Neuron (in vitro differentiated cells): Measurements from ENCODE around the gene ZNF263.

Experiments used
- H2AFZ ChIP-seq: one replicate; pipeline ENCODE4 v1.6.1; 2013; ENCODE audit warnings: low read depth, mild to moderate bottlenecking, inconsistent platforms, low read length, moderate library complexity
- H3K27me3 ChIP-seq: one replicate; pipeline ENCODE4 v1.6.1; 2013; ENCODE audit warnings: low read length; ENCODE audit not compliant: insufficient read depth
- H3K36me3 ChIP-seq: one replicate; pipeline ENCODE4 v1.6.1; 2013; ENCODE audit warnings: low read length; ENCODE audit not compliant: insufficient read depth
- H3K4me1 ChIP-seq: one replicate; pipeline ENCODE4 v1.6.1; 2013; ENCODE audit warnings: low read length; ENCODE audit not compliant: insufficient read depth
- H3K4me3 ChIP-seq: 2 replicates; pipeline ENCODE4 v1.5.1; 2013; ENCODE audit warnings: mild to moderate bottlenecking, low read length, moderate library complexity
- H3K9me3 ChIP-seq: one replicate; pipeline ENCODE4 v1.6.1; 2013; ENCODE audit warnings: low read length

The ZNF263 gene

DNA sequence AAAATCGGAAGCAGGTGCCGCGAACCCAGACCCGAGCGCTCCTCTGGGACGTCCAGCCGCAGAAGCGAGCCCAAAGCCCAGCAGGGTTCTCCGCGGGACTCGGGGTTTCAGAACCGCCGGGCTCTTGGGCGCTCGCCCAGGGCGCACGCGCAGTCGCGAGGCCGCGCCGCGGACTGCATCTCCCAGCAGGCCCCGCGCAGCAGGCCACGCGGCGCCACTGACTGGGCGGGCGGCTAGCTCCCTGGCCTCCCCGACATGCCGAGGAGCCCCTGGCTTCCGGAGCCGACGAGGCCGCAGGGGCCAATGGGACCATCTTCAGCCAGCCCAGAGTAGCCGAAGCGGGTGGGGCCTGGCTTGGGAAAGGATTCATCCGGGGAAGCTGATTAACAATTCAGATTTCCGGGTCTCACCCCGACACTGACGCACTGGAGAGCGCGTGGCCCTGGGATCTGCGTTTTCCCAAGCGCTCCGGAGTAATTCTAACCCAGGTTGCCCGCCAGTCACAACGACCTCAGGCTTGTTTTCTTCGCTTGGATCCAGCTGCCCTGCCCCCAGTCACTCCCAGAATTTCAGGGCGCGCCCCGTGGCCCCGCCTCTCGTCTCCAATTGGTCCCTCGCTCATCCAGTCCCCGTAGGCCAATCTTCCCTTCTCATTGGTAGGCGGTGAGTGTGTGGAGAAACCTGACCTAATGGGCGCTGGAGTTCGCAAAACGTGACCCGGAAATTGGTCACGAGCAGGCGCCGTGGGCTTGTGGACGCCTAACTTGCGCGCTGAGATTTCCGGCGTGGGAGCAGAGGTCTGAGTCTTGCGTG is at the start of gene ZNF263:
Gene ZNF263 (plus strand): TSS at position 762 of the 813 bp plus-strand sequence. CDS start 328 bp downstream, outside the sequence.
- Histone ChIP-seq H2AFZ (peak within 1 kb of the TSS; percentile 82), H3K9me3 (peaks cover 6% of the 10 kb centered on the region), H3K36me3 (peaks cover 28% of the 10 kb centered on the region), H3K4me1 (peaks cover 25% of the 10 kb centered on the region), H3K4me3 (peak within 1 kb of the TSS; percentile 80), H3K27me3 (no peaks in the 10 kb centered on the region)

DNA sequence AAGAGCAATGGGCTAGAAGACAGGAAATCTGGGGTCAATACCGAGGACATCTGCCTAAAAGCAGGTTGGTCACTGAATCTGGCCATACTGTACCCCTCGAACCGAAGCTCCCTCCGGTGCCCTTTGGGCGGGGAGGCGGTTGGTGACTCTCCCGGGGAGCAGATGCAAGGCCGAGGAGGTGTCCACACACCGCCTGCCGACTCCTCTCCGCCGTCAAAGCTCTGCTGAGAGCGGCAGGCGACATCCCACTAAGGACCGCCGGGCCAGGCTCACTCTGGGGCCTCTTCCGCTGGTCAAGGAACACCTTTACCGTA is 48.8 kb upstream of the ZNF263 start:
- H3K36me3 ChIP-seq: peaks cover 39% of the 10 kb centered on the region
- H3K27me3 ChIP-seq: no peaks in the 10 kb centered on the region
- peaks cover 7% of the 10 kb centered on the region for H3K9me3 ChIP-seq
- peaks cover 6% of the 10 kb centered on the region for H3K4me1 ChIP-seq
- H2AFZ ChIP-seq: peak overlapping the region; percentile 42
- peak overlapping the region; percentile 74 for H3K4me3 ChIP-seq

DNA sequence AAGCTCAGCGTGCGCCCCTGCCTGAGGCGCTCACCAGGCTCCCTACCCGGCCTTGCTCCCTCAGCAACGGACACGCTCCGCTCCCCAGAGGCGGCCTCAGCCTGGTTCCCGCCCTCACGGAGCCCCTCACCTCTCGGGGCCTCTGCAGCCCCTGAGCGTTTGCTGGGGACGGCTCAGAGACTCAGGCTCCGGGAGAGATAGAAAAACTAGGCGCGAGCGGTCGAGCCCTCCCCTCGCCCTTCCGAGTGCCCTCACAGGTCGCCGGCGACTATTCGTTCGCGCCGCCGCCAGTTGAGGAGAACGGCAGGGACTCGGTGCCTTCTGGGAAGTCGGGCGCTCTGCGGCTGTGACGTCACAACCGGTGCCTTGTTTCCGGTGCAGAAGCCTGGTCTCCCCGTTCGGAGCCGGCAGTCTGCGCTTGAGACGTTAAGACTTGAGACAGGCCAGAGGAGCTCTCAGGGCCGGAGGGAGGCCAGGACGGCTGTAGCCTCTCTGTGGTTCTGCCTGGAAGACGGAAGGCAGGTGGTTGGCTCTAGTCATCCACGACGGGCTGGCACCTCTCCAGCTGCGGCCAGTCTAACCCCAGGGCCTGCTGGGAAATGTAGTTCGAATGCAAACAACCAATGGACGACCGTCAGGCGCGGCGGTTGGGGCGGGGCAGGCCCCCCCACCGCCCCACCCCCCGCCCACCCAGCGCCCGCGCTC is 48.3 kb upstream of the ZNF263 start, which contains the start of gene ZNF200:
Gene ZNF200 (minus strand): TSS at position 302 of the 705 bp plus-strand sequence. CDS start 1,403 bp downstream, outside the sequence.
- Histone ChIP-seq H2AFZ (peak within 1 kb of the TSS; percentile 42), H3K4me1 (peaks cover 6% of the 10 kb centered on the region), H3K9me3 (peaks cover 5% of the 10 kb centered on the region), H3K27me3 (no peaks in the 10 kb centered on the region), H3K4me3 (peak within 1 kb of the TSS; percentile 74), H3K36me3 (peaks cover 37% of the 10 kb centered on the region)

DNA sequence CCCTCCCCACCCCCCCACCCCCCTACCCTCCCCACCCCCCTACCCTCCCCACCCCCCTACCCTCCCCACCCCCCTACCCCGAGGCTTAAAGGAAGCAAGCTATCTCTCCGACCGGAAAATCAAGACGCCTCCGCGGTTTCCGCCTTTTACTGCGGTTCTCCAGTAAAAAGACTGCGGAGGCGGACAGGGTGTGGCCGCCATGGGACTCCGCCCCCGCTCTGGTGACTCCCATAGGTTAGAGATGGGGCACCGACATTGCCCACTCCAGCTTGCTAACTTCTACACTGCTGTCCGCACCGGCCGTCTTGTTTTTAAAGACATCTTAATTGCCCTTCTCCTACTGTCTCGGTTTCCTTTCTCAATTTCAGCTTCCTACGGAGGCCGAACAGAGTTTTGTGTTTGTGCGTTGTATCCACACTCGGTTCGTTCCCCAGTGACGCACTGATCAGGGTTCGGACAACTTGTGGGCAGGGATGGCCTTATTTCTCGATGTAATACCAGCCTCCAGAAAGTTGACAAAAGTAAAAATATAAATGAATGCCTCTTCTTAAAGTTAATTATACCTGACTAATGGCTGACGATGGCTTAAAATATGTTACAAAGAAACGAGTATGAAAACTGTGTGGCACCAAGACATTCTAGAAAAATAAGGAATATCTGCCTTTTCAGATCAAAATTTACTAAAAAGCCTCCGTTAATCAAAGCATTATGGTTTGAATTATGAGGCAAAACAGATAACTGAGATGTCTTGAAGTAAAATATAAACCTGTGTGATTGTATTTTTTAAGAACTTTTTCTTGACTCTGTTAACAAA is 47.2 kb upstream of the ZNF263 start:
- peaks cover 2% of the 10 kb centered on the region for H3K9me3 ChIP-seq
- H3K36me3 ChIP-seq: peaks cover 26% of the 10 kb centered on the region
- H2AFZ ChIP-seq: no peak overlapping the region
- peaks cover 6% of the 10 kb centered on the region for H3K4me1 ChIP-seq
- no peak overlapping the region for H3K4me3 ChIP-seq
- H3K27me3 ChIP-seq: no peaks in the 10 kb centered on the region

DNA sequence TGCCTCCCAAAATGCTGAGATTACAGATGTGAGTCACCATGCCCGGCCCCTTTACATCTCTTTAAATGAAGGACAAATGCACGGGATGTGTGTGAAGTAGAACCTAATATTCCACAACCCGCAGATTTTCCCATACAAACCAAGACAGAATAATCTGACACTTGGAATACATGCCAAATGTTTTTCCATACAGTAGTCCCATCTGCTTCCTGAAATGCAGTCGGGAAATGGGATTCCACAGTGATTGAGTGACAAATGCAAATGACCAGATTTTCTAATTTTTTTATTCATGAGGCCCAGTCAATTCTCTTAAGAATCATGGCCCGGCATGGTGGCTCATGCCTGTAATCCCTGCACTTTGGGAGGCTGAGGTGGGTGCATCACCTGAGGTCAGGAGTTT is 41.5 kb upstream of the ZNF263 start:
- Histone ChIP-seq H3K4me1 (no peaks in the 10 kb centered on the region), H3K9me3 (peaks cover 2% of the 10 kb centered on the region), H3K4me3 (no peak overlapping the region), H2AFZ (no peak overlapping the region), H3K27me3 (peaks cover 24% of the 10 kb centered on the region), H3K36me3 (no peaks in the 10 kb centered on the region)

DNA sequence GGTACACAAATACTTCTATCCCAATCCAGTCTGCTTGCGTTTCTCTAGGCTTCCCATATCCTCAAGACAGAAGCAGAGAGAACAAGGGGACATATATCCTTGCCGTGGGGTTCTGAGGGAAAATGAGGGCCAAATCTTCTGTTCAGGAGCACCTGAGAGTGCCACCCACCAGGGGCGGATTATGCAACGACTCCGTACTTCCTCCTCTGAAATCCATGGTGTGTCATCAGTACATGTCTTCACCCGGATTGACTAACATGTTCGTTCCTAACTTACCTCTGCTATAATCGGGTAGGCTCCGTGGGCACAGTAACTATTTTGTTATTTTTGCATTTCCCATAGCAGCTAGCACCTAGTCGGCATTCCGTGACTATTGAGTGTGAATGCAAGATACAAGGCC is 40.6 kb upstream of the ZNF263 start:
- peaks cover 2% of the 10 kb centered on the region for H3K9me3 ChIP-seq
- H3K4me3 ChIP-seq: no peak overlapping the region
- H3K36me3 ChIP-seq: no peaks in the 10 kb centered on the region
- H3K27me3 ChIP-seq: peaks cover 30% of the 10 kb centered on the region
- H3K4me1 ChIP-seq: no peaks in the 10 kb centered on the region
- H2AFZ ChIP-seq: no peak overlapping the region

DNA sequence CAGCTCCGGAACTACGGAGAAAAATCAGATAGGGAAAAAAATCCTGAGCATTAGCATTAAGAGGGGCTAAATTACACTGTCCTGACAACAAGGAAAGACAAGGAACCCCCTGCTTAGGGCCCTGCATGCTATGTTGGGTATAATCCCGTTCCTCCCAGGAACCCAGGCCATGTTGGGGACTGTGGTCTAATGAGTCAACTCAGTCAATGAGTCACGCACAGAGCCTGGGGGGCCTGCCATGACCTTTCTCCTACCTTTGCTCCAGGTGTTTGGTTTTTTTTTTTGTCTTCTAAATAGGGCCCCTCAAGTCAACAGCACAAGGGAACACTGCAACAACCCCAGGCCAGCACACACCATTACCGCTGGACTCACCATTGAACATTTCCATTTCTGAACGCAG is 39.4 kb upstream of the ZNF263 start:
- Histone ChIP-seq H3K4me1 (no peaks in the 10 kb centered on the region), H3K4me3 (no peak overlapping the region), H3K9me3 (peaks cover 2% of the 10 kb centered on the region), H3K36me3 (no peaks in the 10 kb centered on the region), H3K27me3 (peaks cover 35% of the 10 kb centered on the region), H2AFZ (no peak overlapping the region)

DNA sequence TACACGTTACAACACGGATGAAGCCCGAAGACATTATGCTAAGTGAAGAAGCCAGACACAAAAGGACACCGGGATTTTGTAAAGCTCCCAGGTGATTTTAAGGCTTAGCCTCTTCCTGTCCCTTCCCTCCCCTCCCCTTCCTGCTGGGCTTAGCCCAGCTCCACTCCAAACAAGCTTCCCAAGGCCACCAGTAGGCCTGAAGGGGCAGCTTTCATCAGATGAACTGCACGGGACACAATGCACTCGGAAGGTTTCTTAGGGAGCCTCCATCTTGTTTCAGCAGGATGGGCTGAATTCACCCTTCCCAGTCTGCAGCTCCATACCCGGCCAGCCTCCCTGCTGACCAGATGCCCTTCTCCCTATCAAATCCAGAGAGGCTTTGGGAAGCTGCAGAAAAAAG is 37.3 kb upstream of the ZNF263 start:
- H3K36me3 ChIP-seq: no peaks in the 10 kb centered on the region
- no peak overlapping the region for H2AFZ ChIP-seq
- H3K9me3 ChIP-seq: peaks cover 2% of the 10 kb centered on the region
- no peaks in the 10 kb centered on the region for H3K4me1 ChIP-seq
- H3K27me3 ChIP-seq: peaks cover 47% of the 10 kb centered on the region
- H3K4me3 ChIP-seq: no peak overlapping the region

DNA sequence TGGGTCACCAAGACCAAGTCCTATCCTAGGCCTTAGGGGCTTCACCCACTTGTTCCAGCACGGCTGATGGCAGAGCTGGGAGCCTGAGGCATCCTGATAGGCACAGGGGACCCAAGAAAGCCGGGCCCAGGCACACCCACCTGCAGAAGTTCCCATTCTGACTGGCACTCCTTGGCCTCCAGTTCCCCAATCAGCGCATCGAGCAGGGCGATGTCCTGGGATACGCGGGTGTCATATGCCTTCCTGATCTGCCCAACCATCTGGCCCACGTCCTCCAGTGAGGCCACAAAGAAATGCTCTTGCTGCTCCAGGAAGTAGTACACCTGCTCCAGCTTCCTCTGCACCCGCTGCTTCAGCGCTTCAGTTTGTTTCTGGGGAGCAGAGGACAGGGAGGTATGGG is 36.4 kb upstream of the ZNF263 start:
- H3K4me3 ChIP-seq: no peak overlapping the region
- H3K36me3 ChIP-seq: no peaks in the 10 kb centered on the region
- H3K9me3 ChIP-seq: peaks cover 2% of the 10 kb centered on the region
- peaks cover 47% of the 10 kb centered on the region for H3K27me3 ChIP-seq
- H2AFZ ChIP-seq: no peak overlapping the region
- no peaks in the 10 kb centered on the region for H3K4me1 ChIP-seq

DNA sequence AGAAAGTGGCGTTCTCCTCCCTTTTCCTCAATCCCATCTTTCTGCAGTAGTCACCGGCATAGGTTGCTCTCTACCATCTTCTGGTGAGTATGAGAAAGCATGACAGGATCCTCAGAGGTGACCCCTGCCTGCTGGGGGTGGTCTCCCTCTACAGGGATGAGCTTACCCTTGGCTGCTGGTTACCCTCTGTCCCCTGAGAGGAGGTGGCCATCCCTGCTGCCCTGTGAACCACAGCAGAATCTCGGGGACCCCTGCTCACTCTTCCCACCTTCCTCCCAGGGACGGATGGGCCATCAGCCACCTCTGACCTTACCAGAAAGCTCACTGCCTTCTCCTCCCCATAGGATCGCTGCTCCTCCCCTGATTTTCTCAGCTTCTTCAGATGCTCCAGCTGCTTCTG is 34.7 kb upstream of the ZNF263 start:
- Histone ChIP-seq H3K4me1 (no peaks in the 10 kb centered on the region), H3K27me3 (peaks cover 41% of the 10 kb centered on the region), H3K36me3 (no peaks in the 10 kb centered on the region), H3K4me3 (no peak overlapping the region), H2AFZ (no peak overlapping the region), H3K9me3 (peaks cover 2% of the 10 kb centered on the region)

DNA sequence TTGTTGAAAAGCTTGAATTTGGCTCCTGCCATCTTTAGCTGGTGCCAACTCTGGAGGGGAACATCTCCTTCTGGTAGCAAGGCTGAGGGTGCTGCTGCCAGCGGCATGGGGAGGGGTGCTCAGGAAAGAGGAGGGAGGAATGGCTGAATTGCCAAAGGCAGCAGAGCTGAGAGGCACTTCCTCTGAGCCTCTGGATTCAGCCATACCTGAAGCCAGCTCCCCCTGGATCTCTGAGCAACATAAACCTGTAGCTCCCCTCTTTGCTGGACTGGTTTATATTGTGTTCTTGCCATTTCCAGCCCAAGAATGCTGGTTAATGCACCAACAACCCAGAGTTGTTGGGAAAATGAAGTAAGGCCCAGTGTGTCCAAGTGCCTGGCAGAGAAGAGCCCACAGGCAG is 34.3 kb upstream of the ZNF263 start:
- Histone ChIP-seq H3K36me3 (no peaks in the 10 kb centered on the region), H3K4me1 (no peaks in the 10 kb centered on the region), H3K9me3 (peaks cover 2% of the 10 kb centered on the region), H2AFZ (no peak overlapping the region), H3K4me3 (no peak overlapping the region), H3K27me3 (peaks cover 40% of the 10 kb centered on the region)

DNA sequence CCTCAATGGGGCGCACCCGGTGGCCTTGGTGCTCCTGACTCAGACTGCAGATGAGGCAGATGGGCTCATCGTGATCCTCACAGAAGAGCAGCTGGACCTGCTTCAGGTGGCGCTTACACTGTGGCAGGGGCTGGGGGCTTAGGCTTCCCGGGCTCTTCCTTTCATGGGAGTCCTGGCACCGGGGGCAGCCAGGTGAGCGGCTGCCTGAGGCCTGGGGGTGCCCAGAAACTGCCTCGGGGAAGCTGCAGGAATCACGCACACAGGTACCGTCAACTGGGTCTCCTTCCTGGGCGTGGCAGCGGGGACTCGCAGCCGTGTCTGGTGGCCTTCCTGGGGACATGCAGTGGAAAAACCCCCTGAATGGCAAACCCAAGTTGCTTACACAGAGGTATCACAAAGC is 33.8 kb upstream of the ZNF263 start:
- H2AFZ ChIP-seq: no peak overlapping the region
- H3K4me3 ChIP-seq: no peak overlapping the region
- no peaks in the 10 kb centered on the region for H3K4me1 ChIP-seq
- H3K36me3 ChIP-seq: no peaks in the 10 kb centered on the region
- no peaks in the 10 kb centered on the region for H3K9me3 ChIP-seq
- peaks cover 38% of the 10 kb centered on the region for H3K27me3 ChIP-seq

DNA sequence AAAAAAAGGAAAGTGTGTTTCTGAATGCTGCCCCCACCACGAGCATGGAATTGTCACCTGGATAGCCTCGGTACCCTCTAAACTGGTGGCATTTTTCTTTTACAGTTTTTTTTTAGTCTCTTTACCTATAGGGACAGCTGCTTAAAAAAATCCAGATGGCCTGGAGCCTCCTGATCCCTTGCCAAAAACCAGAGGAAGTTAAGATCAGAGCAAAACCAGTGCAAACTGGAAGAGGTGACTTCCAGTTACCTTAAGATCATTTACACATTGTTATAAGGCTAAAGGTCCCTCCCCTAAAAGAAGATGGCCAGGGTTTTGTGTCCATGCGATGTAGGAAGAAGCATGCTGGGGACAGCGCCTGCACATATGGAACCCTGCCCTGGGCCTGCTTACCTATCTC is 30.3 kb upstream of the ZNF263 start:
- Histone ChIP-seq H3K9me3 (no peaks in the 10 kb centered on the region), H3K4me3 (no peak overlapping the region), H3K4me1 (no peaks in the 10 kb centered on the region), H2AFZ (no peak overlapping the region), H3K27me3 (peaks cover 32% of the 10 kb centered on the region), H3K36me3 (no peaks in the 10 kb centered on the region)
